ENCODE measurements around the gene FHOD1.

The FHOD1 gene

GRCh38 chr16:67230809-67231660, 16.2 kb downstream of the FHOD1 start:
- no peak for DNase-seq

DNA sequence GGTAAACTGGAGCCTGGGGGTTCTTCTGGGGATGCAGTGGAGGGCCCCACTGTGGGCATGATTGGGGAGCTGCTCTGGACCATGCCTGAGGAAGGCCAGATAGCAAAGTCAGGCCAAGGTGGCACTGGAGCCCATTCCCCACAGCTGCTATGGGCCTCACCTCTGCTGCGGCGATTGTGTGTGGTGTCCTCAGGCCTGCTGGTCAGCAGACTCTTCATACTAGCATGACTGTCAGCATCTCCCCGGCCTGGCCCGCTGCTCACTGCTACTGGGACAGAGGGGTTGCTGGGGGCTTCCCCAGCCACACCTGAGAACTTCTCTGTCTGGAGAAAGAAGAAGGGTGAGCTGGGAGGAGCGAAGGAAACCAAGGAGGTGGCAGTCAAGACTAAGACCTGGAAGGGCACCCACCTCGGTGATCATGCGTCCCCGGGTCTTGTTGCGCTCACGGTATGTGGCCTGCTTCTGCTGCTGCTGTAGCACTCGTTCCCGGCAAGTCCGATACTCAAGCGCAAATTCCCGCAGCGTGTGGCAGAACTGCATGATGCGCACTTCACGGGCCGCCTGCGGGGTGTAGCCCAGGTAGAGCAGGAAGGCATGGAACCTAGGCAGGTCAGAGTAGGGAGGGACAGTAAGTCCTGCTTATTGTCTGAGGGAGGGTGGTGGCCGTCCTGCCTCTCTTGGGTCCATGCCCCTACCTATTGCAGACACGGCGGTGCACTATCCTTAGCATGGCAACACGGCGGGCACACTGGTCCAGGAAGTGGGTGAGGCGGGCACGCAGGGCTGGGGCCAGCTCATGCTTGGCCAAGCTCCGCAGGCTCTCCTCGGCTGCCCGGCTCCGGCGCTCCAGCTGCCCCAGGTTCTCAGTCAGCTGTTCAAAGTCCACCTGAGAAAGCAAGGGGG, 17.1 kb downstream of the FHOD1 start:
- no peak for DNase-seq

DNA sequence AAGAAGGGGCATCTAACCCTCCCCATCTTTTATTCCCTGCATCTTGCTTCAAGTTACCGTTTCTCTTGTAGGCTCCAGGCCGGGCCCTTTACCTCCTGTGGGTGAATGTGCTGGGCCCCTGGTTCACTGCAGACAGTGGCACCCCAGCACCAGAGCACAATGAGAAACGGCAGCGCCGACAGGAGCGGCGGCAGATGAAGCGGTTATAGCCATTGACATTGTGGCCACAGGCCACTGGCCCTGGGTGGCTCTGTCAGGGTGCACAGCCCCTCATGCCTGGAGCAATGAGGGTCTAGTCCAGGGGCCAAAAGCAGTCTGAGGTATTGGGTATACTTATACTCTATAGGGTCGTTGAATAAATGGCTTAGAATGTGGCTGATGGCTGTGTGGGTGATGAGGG, 18.4 kb downstream of the FHOD1 start:
- DNase-seq = no peak

DNA sequence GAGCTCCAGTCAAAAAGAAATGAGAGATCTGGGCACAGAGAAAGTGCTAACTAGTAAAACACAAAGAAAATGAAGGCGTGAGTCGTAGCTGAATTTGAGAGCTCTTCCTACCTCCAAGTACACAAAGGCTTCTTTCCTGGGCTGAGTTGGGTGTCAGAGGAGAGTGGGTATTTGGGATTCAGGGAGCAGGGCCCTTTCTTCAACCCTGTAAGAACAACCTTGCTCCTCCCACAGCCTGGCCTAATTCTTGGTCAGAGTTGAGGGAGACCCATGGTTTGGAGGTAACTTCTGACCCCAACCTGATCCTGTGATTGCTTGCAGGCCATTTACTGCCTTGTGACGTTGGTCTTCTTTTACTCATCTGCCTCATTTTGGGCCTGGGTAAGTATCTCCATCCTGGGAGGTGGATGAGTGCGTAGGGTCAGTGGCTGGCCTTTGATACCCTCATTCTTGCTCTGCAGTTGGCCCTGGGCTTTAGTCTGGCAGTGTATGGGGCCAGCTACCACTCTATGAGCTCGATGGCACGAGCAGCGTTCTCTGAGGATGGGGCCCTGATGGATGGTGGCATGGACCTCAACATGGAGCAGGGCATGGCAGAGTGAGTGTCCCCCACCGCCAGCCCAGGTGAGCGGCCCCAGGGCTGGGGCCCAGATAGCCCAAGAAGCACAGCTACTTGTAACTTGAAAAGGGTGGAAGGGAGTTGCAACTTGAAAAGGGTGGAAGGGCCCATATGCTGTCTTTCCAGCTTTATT, 19.1 kb downstream of the FHOD1 start:
- DNase-seq = no peak

DNA sequence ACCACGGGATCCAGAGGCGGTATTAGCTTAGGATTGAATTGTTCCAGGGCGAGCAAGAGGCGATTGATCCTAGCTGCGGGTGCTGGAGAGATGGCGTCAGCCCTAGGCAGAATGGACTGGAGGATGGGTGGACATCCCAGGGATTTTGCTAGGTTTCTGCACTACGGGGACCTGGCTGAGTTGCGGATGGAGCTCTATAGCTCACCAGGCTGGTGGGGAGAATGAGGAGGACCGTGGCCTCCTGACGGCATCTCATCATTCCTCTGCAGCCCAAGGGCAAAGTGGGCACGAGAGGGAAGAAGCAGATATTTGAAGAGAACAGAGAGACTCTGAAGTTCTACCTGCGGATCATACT, 19.7 kb downstream of the FHOD1 start:
- DNase-seq = no peak

DNA sequence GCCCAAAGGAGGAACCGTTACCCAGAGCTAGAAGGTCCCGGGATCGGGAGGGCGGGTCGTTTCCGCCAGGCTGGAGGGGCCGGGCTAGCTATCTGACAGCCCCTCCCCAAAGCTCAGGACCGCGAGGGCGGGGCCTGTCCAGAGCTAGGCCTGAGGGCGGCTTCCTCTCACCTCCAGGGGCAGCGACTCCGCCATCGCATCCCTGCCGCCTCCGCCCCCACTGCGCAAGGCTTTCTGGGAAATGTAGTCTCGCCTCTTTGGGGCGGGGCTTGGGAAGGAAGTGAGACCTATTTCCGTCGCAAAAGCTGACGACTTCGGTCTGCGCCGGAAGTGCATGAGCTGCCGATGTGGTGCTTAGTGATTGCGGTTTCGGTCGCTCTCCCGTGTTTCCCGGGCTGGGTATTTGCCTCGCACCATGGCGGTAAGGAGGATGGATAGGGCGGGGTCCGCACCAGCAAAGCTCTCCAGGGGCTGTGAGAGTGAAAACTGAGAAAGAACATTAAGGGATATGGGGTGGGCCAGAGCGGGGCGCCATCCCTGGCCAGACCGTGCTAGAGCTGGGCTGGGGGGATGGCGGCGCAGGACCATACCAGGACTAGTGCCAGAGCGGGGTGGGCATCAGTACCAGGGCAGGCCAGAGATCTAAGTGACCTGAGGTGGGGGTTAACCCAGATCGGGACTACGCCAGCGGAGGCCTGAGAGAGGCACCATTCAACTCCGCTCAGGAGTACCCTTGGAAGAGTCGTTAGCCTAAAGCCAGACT, 20.3 kb downstream of the FHOD1 start, which contains the start of gene TMEM208:
TMEM208 (plus strand) TSS at position 327 of the 763 bp plus-strand sequence; CDS start at position 416, 89 bp downstream.
- peak; percentile 97 for DNase-seq

GRCh38 chr16:67226295-67226803, 20.9 kb downstream of the FHOD1 start:
- no peak for DNase-seq

GRCh38 chr16:67223992-67224391, 23.3 kb downstream of the FHOD1 start:
- DNase-seq = no peak

GRCh38 chr16:67216612-67217490, 30.4 kb downstream of the FHOD1 start:
- no peak for DNase-seq

DNA sequence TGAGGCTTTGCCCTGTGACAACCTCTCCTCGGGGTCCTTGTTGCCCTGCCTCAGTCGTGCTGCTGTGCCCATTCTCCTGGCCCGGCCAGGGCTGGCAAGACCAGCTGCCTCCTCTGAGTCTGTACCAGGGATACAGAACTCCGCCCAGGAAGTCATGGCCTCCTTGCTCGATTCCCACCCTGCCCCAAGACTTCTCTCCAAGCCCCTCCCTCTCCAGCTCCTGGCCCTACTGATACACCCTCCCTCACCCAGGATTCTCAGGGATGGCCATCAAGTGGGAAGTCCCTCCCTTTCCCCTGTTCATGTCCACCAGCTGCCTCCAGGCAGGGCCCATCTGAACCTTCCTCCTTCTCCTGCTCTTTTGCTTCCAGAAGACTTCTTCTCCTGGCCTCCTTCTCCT, 31.6 kb downstream of the FHOD1 start:
- no peak for DNase-seq

GRCh38 chr16:67213197-67214019, 33.9 kb downstream of the FHOD1 start:
- no peak for DNase-seq

GRCh38 chr16:67212766-67213165, 34.5 kb downstream of the FHOD1 start:
- DNase-seq = no peak

DNA sequence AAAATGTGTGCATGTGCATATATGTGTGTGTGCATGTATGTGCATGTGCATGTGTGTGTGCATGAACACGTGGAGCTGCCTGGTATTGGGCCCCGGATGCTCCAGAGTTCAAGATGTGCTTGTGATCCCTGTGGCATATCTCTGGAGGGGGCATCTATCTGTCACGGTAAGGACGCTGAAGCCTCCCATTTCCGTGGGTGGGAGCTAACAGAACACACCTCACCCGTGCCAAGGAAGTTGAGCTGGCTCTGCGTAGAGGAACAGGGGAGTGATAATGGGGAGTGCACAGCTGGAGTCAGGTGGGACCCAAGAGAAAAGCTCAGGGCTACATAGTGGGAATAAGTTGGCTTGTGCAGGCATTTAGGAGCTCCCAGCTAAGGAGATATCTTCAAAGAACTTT, 35.6 kb downstream of the FHOD1 start:
- DNase-seq = no peak

DNA sequence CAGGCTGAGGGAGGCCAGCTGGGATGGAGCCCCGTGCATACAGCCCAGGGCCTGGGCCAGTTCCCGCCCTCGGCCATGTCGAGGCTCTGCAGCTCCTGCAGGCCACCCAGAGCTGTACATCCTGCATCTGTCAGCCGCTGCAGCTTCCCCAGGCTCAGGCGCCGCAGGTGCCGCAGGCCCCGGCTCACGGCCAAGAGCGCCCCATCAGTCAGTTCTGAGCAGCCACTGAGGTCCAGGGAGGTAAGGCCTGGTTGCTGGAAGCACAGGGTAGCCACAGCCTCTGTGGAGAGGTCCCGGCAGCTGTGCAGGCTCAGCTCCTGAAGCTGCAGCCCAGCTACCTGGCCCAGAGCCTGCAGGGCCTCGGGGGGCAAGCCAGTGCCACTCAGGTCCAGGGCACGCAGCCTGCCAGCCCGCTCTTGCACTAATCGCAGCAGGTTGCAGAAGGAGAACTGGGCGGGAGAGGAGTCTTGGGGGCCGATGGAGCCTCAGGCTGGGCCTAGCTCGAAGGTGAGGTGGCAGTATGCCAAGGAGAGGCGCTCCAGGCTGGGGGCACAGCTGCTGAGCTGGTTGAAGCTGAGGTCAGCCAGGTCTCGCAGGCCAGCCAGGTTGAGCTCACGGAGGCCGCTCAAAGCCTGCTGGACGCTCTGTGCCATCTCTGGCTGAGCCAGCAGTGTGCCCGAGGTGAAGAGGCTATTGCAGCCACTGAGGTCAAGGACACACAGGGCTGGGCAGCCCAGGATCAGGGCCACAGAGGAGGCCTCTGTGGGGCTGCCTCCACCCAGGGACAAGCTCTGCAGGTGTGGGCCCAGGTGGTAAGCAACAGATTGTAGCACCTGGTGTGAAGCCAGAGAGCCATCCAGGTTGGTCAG, 37.0 kb downstream of the FHOD1 start:
- no peak for DNase-seq

GRCh38 chr16:67209565-67209964, 37.7 kb downstream of the FHOD1 start:
- DNase-seq = no peak

DNA sequence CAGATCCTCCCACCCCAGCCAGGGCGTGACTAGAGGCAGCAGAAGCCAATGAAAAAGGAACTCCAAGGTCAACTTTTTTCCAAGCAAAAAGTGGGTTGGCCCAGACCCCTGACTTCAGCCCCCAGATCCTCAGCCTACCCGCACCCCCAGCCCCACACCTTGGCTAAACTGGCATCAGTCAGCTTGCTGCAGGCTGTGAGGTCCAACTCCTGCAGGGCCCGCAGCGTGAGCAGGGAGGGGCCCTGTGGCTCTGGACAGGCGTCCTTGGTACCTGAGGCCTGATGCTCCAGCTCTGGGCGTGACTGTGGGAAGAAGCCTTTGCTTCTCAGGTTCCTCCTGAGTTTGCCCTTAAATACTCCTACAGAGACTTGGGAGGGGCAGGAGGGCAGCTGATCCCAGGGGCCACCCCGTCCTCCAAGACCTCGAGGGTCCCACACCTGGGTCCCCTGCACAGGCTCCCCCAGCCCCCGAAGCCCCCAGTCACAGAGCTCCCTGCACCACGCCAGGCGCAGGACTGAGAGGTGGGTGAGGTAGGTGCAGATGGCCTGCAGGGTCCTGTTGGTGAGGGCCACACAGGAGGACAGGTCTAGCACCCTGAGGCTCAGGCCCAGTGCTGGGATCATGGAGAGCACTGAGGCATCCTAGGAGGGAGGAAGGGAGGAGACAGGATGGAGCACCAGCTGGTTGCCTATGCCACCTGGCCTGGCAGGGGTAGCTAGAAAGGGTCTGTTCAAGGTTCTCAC, 39.0 kb downstream of the FHOD1 start:
- no peak for DNase-seq

GRCh38 chr16:67207249-67208091, 39.8 kb downstream of the FHOD1 start:
- DNase-seq = no peak
